ENCODE results near the gene THSD7B.

DNA sequence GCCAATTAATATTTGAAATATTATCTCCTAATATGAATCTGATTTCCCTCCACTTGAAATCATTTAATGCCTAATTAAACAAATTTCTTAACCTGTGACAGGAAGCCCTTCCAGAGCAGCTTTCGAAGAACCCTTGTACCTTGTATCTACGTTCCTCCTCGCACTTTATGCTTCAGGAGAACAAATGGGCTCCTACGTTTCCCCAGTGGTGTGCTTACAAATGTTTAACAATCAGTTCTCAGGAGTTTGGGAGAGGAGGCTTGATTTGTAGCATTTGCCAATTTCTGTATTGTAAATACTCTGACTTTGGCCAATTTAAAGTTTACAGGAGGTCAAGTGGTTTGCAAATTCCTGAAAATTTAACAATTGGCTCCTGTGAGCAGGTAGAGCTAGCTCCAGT is 327.8 kb downstream of the THSD7B start:
- TF ChIP-seq GATA2 (IDR thresholded peaks at IDR 0.05; ENCODE audit: low read depth, low read length) (no peak), GATA3 (IDR thresholded peaks at IDR 0.05; ENCODE audit: low read depth, low read length) (no peak)
